ENCODE measurements around the gene PRR5.

GRCh38 chr22:44711241-44711560, 9.2 kb downstream of the PRR5 start:
- TF ChIP-seq, protein P1, sequence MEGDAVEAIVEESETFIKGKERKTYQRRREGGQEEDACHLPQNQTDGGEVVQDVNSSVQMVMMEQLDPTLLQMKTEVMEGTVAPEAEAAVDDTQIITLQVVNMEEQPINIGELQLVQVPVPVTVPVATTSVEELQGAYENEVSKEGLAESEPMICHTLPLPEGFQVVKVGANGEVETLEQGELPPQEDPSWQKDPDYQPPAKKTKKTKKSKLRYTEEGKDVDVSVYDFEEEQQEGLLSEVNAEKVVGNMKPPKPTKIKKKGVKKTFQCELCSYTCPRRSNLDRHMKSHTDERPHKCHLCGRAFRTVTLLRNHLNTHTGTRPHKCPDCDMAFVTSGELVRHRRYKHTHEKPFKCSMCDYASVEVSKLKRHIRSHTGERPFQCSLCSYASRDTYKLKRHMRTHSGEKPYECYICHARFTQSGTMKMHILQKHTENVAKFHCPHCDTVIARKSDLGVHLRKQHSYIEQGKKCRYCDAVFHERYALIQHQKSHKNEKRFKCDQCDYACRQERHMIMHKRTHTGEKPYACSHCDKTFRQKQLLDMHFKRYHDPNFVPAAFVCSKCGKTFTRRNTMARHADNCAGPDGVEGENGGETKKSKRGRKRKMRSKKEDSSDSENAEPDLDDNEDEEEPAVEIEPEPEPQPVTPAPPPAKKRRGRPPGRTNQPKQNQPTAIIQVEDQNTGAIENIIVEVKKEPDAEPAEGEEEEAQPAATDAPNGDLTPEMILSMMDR (IDR thresholded peaks at IDR 0.05; ENCODE audit: low read depth, low read length) = no peak
- no peak for TF ChIP-seq EZH2phosphoT487 (IDR thresholded peaks at IDR 0.05; ENCODE audit: low read depth)

Measured in OCI-LY3 (cell line).